Measurements from ENCODE around the gene E2F3. TPM values are rescaled to one million over a fixed set of nuclear protein-coding genes. Genes with fewer than 3 reads are reported as not detected.
A peak's percentile ranks its signal among the peaks of the same experiment; 100 is the strongest.

Gene E2F3
- total and polyA plus RNA-seq, 12 donors: 5.2 to 12.0 (median 7.8) TPM

- Histone ChIP-seq H3K9me3 (replicated peaks in 1 of 3) (no peaks in the 10 kb centered on the region), H3K36me3 (replicated peaks in 1 of 2) (no peaks in the 10 kb centered on the region), H3K4me1 (replicated peaks in 1 of 2) (no peaks in the 10 kb centered on the region), H3K27me3 (no peaks in the 10 kb centered on the region), H3K27ac (peak overlapping the region; percentile 83 to 96 (median 86)), H3K4me3 (peak overlapping the region in 3 of 4 donors; percentile 51 to 97 (median 90))
- TF ChIP-seq CTCF (IDR thresholded peaks at IDR 0.05) (no peak), POLR2A (IDR thresholded peaks at IDR 0.05) (no peak)
- 1 to 2% (median 1%) methylated on average over 35 to 38 of the region's 38 CpGs for WGBS, 4 donors
- intact Hi-C loops (cut with DNase I): no loop called here
- DNase-seq: peak in 4 of 7 donors; percentile 51 to 59 (median 54)
These were observed 2.3 kb downstream of the E2F3 start for GRCh38 chr6:20403766-20404640.

GRCh38 chr6:20404641-20405032 lies 3.0 kb downstream of the E2F3 start:
- intact Hi-C loops (cut with DNase I): no loop called here
- Histone ChIP-seq H3K27ac (peak overlapping the region in 4 of 5 donors; percentile 83 to 96 (median 85)), H3K27me3 (no peaks in the 10 kb centered on the region), H3K4me1 (replicated peaks in 1 of 2) (peaks cover 0 to 6% of the 10 kb centered on the region in 2 donors), H3K4me3 (peak overlapping the region in 2 of 4 donors; percentile 51 to 97), H3K36me3 (replicated peaks in 1 of 2) (no peaks in the 10 kb centered on the region), H3K9me3 (replicated peaks in 1 of 3) (no peaks in the 10 kb centered on the region)
- no peak for TF ChIP-seq POLR2A (IDR thresholded peaks at IDR 0.05)
- TF ChIP-seq CTCF (IDR thresholded peaks at IDR 0.05): peak in 5 of 6 experiments; percentile 28 to 50 (median 35)
- DNase-seq: peak; percentile 31 to 76 (median 46)
- WGBS, 4 donors: 1 to 3% (median 2%) methylated on average over 6 of the region's 6 CpGs

GRCh38 chr6:20408851-20409250 lies 7.2 kb downstream of the E2F3 start:
- no peaks in the 10 kb centered on the region for H3K9me3 ChIP-seq (replicated peaks in 1 of 3)
- H3K27ac ChIP-seq: no peak overlapping the region
- no peak for DNase-seq
- H3K4me3 ChIP-seq: no peak overlapping the region
- H3K36me3 ChIP-seq (replicated peaks in 1 of 2): no peaks in the 10 kb centered on the region
- peaks cover 0 to 8% of the 10 kb centered on the region in 2 donors for H3K4me1 ChIP-seq (replicated peaks in 1 of 2)
- no peaks in the 10 kb centered on the region for H3K27me3 ChIP-seq
- intact Hi-C loops (cut with DNase I): no loop called here
- TF ChIP-seq POLR2A (IDR thresholded peaks at IDR 0.05) (no peak), CTCF (IDR thresholded peaks at IDR 0.05) (no peak)
- 85 to 93% (median 90%) methylated on average over 4 of the region's 4 CpGs for WGBS, 4 donors

GRCh38 chr6:20409427-20409971 lies 7.8 kb downstream of the E2F3 start:
- Histone ChIP-seq H3K27ac (no peak overlapping the region), H3K4me1 (replicated peaks in 1 of 2) (peaks cover 0 to 8% of the 10 kb centered on the region in 2 donors), H3K4me3 (no peak overlapping the region), H3K36me3 (replicated peaks in 1 of 2) (no peaks in the 10 kb centered on the region), H3K9me3 (replicated peaks in 1 of 3) (no peaks in the 10 kb centered on the region), H3K27me3 (no peaks in the 10 kb centered on the region)
- 57 to 73% (median 62%) methylated on average over 6 of the region's 6 CpGs for WGBS, 4 donors
- TF ChIP-seq POLR2A (IDR thresholded peaks at IDR 0.05) (no peak), CTCF (IDR thresholded peaks at IDR 0.05) (no peak)
- no peak for DNase-seq
- intact Hi-C loops (cut with DNase I): no loop called here

All from adrenal gland (tissue), 12 donors.